Adrenal gland (tissue), 5 donors: ENCODE measurements around the gene INKA1.

Experiments
- POLR2A ChIP-seq, 2 donors: fragments of 450-650 bp; IDR thresholded peaks; one replicate each; pipeline ENCODE4 v1.6.1; 2017; ENCODE audit warnings: antibody characterized with exemption in 2 of 2, mild to moderate bottlenecking in 2 of 2, moderate library complexity in 1 of 2
- TF ChIP-seq, protein P1 (sequence below), 6 experiments: fragments of 450-650 bp in 4 of 6; fragments of 200-600 bp in 2 of 6; sonication (generic) in 1 of 6; IDR thresholded peaks; 1 replicate in 5 of 6; 2 replicates in 1 of 6; pipeline versions ENCODE4 v1.5.1 to v1.8.0; 2016 to 2021; ENCODE audit warnings: antibody characterized with exemption in 6 of 6, mild to moderate bottlenecking in 2 of 6, moderate library complexity in 1 of 6
- donor health status: DM: no; HTN: no; CAD: no.

DNA sequence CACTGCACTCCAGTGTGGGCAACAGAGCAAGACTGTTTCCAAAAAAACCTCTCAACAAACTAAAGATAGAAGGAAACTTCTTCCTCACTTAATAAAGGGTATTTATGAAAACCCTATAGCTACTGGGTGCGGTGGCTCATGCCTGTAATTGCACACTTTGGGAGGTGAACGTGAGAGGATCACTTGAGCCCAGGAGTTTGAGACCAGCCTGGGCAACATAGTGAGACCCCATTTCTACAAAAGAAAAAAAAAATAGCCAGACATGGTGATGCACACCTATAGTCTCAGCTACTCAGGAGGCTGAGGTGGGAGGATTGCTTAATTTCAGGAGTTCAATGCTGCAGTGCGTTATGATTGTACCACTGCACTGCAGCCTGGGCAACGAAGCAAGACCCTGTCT lies 39.1 kb upstream of the INKA1 start:
- TF ChIP-seq, protein P1, sequence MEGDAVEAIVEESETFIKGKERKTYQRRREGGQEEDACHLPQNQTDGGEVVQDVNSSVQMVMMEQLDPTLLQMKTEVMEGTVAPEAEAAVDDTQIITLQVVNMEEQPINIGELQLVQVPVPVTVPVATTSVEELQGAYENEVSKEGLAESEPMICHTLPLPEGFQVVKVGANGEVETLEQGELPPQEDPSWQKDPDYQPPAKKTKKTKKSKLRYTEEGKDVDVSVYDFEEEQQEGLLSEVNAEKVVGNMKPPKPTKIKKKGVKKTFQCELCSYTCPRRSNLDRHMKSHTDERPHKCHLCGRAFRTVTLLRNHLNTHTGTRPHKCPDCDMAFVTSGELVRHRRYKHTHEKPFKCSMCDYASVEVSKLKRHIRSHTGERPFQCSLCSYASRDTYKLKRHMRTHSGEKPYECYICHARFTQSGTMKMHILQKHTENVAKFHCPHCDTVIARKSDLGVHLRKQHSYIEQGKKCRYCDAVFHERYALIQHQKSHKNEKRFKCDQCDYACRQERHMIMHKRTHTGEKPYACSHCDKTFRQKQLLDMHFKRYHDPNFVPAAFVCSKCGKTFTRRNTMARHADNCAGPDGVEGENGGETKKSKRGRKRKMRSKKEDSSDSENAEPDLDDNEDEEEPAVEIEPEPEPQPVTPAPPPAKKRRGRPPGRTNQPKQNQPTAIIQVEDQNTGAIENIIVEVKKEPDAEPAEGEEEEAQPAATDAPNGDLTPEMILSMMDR (IDR thresholded peaks at IDR 0.05): no peak
- no peak for TF ChIP-seq POLR2A (IDR thresholded peaks at IDR 0.05)
